ENCODE measurements around the gene DNAJC10.
"Not testable (repeated sequence)": the region's sequence is repeated elsewhere in the genome, so short reads cannot be mapped to it uniquely, and the experiment has no call there.

The DNAJC10 gene

DNA sequence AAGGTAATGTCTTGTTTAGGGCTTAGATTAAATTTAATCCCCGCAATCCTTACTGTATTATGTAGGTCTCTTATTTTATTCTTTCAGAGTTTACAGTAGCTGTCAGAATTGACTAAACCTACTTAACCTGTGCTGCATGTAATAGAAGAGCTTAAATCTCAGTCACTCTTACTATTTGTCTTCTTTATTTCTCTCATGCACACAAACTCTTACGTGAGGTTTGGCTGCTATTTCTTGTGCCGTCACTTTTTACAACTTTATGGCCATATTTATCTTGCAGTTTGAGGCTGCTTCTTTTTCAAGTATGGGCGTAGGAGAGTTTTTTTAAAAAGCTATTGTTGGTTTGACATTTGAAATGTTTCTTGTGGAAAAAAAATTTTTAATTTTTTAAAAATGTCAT is 12.0 kb downstream of the DNAJC10 start:
- DNase-seq, result no peak

- DNase-seq, result no peak
Observed at GRCh38 chr2:182729710-182730339, 13.8 kb downstream of the DNAJC10 start.

- no peak for DNase-seq
Observed at GRCh38 chr2:182730486-182730885, 14.4 kb downstream of the DNAJC10 start.

DNA sequence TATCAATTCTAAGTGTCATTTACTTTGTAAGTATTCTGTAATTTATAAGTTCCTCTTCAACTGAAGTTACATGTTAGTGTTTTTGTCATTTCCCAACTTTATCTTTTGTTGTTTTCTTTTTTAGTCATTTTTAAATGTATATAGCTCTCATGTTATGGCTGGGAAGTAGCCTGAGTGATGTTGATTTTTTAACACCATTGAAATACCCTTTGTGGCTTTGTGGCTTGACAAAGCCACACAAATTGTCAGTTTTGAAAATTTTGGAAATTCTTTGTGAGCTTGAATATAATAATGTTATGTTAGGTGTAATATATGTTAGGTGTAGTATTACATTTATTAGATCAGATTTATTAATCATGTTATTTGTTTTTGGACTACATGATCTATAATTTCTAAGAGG is 16.7 kb downstream of the DNAJC10 start:
- no peak for DNase-seq

- no peak for DNase-seq
Observed at GRCh38 chr2:182733572-182733971, 17.5 kb downstream of the DNAJC10 start.

DNA sequence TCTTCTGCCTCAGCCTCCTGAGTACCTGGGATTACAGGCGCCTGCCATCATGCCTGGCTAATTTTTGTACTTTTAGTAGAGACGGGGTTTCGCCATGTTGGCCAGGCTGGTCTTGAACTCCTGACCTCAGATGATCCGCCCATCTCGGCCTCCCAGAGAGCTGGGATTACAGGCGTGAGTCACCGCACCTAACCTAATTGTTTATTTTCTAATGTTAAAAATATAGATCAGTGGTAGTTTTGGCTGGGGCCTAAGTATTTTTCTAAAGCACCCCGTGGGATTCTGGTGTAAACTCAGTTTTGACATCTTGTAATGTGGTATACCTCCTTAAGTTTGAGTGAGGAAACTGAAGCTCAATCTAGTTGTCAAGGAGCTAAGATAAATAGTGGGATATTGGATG is 20.8 kb downstream of the DNAJC10 start:
- DNase-seq, result not testable (repeated sequence)

DNA sequence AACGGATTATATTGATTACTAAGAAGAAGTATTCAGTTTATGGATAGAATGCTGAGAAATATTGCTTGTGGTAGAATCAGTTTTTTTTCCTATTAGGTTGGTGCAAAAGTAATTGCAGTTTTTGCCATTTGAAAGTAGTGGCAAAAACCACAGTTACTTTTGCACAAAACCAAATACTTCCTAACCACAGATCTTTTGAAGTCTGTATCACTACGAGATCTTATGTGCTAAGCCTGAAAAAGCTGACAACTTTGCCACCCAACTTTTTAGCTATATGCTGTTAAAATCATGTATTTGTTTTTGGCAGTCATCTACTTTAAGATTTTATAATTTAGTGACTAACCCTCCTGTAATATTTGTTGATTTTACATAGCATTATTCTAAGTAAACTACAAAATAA is 24.6 kb downstream of the DNAJC10 start:
- no peak for DNase-seq

DNA sequence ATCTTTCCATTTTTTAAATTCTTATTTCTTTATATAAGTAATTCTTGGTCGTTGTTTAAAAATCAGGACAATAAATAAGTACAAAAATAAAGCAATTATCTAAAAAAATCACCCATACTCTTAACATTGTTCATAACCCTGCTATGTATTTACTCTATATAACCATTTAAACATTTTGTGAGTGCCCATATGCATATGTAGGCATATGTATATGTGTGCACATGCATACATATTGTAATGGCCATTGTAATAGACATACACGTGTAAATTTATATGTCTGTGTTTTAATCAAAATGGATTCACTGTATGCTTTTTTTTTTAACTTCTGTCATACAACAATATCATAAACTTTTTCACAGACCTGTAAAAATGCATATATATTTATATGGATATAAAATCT is 25.6 kb downstream of the DNAJC10 start:
- no peak for DNase-seq

DNA sequence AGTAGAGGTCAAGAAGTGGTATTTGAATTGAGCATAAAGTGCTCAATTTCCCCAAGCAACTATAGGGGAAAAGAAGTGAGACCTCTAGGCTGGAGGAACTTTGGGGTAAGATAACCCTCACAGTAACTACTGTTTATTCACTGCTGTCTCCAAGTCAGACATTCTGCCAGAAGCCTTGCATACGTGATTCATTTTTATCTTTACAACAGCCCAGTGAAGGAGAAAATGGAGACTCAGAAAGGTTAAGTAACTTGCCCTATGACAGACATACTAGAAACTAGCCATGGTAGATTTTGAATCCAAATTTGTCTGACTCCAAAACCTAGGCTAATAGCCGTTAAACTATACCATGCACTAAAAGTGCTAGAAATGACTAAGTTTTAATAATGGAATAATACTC is 28.4 kb downstream of the DNAJC10 start:
- no peak for DNase-seq

DNA sequence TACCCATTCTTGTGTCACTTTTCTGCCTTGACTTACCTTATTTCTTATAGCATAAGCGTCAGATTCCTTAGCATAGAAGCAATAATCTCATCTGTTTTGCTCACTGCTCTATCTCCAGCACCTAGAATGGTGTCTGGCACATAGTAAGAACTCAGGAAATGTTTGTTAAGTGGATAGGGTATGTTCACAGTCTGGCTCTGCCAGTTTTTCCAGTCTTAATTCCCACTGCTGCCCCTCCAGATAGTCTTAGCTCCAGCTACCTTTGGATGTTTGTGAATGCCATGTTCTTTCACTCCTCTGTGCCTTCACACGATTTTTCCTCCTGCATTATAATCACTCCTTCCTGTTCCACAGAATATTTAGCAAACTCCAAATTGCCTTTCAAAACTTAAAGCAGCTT is 29.0 kb downstream of the DNAJC10 start:
- no peak for DNase-seq

GRCh38 chr2:182745894-182746293 is 29.8 kb downstream of the DNAJC10 start:
- not testable (repeated sequence) for DNase-seq

DNA sequence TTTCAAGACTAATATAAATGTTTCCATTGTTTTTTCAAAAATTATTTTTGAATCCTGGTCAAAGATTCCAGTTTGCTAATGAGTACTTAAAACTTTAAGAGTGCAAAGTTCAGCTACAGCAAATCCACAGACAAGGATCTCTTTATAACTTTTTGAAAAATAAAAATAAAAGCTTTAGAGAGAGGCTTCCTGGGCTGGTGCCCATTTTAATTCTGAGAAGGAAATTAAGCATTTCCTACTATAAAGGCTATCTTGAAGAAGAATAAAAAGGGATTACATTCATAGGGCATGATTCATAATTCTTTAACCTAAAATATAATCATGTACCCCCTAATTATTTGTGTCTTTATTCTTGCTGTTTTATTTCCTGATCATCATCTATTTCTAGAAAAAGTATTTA is 38.2 kb downstream of the DNAJC10 start:
- no peak for DNase-seq

- DNase-seq, result no peak
Observed at GRCh38 chr2:182758379-182758778, 42.3 kb downstream of the DNAJC10 start.

DNA sequence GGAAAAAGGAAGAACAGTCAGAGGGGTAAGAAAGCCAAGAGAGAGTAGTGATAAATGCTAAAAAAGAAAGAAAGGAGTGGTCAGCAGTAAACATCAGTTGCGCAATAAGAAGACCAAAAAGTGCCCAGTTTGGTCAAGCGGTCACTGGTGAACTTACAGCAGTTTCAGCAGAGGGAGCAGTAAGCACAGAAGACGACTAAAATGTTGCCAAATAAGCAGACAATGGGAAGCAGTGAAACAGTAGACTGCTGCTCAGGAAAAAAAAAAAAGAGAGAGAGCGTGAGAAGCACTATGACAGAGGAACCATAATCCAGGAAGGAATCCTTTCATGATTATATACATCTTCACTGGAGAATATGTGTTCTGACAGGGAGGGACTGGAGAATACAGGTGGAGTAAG is 45.8 kb downstream of the DNAJC10 start:
- no peak for DNase-seq

GRCh38 chr2:182763311-182763912 is 47.4 kb downstream of the DNAJC10 start:
- DNase-seq, result no peak

- no peak for DNase-seq
Observed at GRCh38 chr2:182766626-182767025, 50.6 kb downstream of the DNAJC10 start.

DNA sequence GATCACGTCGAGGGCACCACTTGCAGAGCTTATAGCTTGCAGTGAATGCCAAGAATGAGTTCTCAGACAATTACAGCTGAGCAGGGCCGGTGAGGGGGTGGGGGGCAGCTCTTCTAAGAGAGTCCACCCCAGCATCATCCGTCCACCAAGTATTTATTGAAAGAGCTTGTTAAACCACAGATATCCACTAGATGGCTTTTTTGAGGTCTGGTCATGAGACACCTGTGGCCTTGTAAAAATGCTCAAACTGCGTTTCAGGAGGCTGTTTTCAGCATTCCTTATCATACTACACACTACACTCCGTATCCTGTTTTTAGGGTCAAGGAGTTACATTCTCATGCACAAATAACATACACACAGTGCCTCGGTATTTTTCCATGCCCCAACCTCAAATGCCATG is 51.5 kb downstream of the DNAJC10 start:
- no peak for DNase-seq

GRCh38 chr2:182768950-182769349 is 52.9 kb downstream of the DNAJC10 start:
- not testable (repeated sequence) for DNase-seq

DNA sequence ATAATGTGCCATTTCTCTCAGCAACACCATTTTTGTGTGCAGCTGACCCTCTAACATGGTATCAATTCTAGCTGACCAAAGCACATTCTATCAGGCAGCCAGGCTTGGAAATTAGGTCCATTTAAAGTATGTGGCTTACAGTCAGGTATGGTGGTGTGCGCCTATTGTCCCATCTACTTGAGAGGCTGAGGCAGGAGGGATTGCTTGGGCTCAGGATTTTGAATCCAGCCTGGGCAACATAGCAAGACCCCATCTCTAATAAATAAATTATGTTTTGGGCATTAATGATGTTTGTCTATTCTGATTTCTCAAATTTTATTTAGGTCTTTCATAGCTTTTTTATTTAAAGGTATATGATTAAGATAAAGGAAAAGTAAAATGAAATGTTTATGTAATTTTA is 63.3 kb downstream of the DNAJC10 start:
- no peak for DNase-seq

- DNase-seq, result not testable (repeated sequence)
Observed at GRCh38 chr2:182781099-182781498, 65.0 kb downstream of the DNAJC10 start.

- not testable (repeated sequence) for DNase-seq
Observed at GRCh38 chr2:182782686-182783085, 66.6 kb downstream of the DNAJC10 start.

DNA sequence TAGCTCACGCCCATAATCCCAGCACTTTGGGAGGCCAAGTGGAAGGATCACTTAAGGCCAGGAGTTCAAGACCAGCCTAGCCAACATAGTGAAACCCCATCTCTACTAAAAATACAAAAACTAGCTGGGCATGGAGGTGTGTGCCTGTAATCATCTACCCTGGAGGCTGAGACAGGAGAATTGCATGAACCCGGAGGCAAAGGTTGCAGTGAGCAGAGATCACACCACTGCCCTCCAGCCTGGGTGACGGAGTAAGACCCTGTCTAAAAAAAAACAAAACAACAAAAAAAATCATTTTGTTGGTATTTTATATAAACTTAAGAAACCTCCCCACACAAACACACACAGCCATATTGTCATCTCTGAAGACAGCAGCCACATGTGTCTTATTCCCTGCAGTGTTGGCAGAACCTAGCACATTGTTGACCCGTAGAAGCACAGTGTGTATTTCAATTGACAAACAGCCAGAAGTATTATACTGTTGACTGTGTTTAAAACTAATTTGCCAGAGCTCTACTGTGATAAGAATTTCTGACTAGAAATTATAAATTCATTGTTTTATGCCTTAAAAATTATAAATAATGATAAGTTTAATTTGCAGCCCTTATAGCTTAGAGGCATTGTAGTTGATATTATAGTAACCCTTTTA is 68.1 kb downstream of the DNAJC10 start:
- no peak for DNase-seq

DNA sequence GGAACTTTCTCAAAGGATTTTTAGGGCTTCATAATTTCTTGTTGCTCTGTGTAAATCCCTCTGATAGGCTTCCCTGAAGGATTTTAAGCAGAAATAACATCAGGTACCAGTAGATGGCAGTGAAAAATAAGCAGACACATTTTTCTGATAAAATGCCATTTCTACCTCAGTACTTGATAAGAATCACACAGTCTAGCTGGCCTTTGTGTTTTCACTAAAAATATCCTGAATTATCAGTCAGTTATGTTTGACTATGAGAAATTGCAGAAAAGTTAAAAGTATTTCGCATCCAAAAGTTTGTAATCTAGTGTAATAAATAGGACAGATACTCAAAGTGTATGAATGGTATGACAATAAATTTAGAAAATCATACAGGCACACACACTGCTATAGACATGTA is 68.7 kb downstream of the DNAJC10 start:
- no peak for DNase-seq

DNA sequence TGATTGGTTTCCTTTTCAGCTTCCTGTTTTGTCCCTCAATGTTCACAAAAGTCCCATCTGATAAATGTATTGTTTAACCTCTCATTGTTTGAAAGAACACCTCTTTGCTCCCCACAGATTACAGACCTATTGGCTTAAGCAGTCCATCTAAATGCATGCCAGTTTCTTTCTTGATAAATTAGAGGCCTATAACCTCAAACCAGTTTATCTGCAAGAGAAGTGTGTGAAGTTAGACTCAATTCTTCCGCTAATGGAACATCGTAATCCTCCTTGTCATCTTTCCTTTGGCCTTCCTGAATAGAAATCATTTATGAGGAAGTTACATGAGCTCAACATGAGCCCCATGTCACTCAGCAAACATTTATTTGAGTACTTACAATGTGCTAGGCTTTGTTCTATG is 76.4 kb downstream of the DNAJC10 start:
- DNase-seq, result no peak

DNA sequence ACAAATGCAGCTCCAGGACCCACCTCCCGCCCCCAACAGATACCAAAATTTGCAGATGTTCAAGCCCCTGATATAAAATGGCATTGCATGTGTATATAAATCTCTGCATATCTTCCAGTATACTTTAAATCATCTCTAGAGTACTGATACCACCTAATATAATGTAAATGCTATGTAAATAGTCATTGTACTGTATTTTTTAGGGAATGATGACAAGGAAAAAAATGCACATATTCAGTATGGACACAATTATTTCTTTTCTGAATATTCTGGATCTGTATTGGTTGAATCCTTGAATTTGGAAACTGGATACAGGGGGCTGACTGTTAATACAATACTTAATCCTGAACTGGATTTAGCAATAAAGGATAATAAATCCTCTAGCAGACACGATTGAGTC is 82.7 kb downstream of the DNAJC10 start:
- no peak for DNase-seq
